NT2/D1 (cell line): ENCODE data around the gene ITPR2.

Experiments used
- SUZ12 ChIP-seq: IDR thresholded peaks from 2 replicates; pipeline ENCODE4 v1.6.1; 2011; ENCODE audit not compliant: insufficient read length, insufficient read depth; ENCODE audit errors: extremely low read depth
- YY1 ChIP-seq: IDR thresholded peaks from 2 replicates; pipeline ENCODE4 v1.6.1; 2011; ENCODE audit not compliant: insufficient read length, insufficient read depth
- ZNF274 ChIP-seq: IDR thresholded peaks from 2 replicates; pipeline ENCODE4 v1.6.1; 2011; ENCODE audit warnings: mild to moderate bottlenecking, low read depth, low read length

DNA sequence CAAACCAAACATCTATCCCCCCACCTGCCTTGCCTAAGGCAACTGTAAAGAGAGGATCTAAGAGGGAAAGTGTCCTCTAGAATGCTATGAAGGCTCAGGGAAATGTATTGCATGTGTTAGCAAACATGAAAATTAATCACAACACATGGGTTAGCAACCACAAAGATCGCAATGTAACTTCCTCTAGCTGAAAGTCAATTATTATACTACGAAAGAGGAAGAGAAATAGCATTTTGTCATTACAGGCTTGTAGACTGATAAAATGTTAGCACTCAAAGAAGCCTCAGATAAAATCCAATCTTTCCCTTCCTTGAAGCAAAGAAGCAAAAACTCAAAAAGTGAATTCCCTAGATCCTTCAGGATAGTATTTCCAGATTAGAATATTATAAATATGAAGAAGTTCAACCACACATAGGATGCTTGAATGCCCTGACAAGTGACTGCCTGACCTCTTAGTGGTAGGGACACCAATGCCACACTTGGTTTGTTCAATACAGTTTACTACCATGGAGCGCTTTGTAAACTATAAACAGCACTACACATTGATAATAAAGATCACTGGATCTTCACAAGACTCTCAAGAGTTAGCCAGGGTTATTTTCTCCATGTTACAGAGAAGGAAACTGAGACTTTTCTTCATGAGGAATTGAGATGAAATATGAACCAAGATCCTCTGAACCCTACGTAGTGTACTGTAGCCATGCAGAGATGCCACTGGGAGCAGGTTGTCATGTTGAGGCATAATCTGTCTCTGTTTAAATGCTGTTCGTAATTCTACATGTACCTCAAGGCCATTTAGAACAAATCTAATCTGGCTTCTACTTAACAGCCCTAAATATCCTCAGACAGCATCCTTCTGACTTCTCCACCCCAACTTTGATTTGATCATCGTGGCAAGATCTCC lies 100.7 kb downstream of the ITPR2 start:
- TF ChIP-seq YY1 (no peak), ZNF274 (no peak), SUZ12 (no peak)
